GM18907 (cell line): ENCODE data around the gene ZNF182.
"Not testable (repeated sequence)": the region's sequence is repeated elsewhere in the genome, so short reads cannot be mapped to it uniquely, and the experiment has no call there.

ENCODE experiments used
- ATAC-seq: cut with Tn5 transposase; IDR thresholded peaks from one replicate; pipeline ENCODE4 v1.9.1; 2021; ENCODE audit warnings: mild to moderate bottlenecking, moderate library complexity; ENCODE audit not compliant: unreplicated experiment

ZNF182 gene

GRCh38 chrX:48002319-48002718 is 1.5 kb downstream of the ZNF182 start:
- ATAC-seq = no peak

DNA sequence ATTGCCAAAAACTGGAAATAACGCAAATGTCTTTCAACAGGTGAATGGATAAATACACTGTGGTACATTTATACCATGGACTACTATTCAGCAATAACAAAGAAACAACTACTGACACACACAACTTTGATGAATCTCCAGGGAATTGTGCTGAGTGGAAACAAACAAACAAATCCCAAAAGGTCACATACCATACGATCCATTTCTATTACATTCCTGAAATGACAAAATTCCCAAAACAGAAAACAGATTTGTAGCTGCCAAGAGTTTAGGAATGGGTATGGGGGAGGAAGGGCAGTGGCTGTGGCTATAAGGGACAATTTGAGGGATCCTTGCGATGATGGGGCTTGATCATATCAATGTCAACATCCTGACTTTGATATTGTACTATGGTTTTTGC is 2.5 kb downstream of the ZNF182 start:
- no peak for ATAC-seq

DNA sequence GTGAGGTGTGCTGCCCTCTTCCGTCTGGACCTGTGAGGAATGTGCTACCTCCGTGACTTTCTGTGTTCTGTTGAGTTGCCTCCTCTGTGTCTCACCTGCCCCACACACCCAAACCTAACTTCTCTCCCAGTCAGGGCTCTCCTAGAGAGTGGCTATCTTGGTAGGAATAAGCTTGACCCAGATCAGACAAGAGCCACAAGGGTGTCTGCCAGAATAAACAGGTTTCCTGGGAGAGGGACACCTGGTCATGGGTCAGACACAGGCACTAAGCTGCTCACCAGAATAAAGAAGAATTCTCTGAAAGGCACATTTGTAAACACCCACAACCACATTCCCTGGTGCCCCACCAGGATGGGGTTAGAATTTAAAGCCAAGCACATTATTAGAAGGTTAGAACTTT is 11.1 kb downstream of the ZNF182 start:
- ATAC-seq = no peak

GRCh38 chrX:47992095-47992380 is 11.8 kb downstream of the ZNF182 start:
- no peak for ATAC-seq

GRCh38 chrX:47991263-47992094 is 12.3 kb downstream of the ZNF182 start:
- no peak for ATAC-seq

DNA sequence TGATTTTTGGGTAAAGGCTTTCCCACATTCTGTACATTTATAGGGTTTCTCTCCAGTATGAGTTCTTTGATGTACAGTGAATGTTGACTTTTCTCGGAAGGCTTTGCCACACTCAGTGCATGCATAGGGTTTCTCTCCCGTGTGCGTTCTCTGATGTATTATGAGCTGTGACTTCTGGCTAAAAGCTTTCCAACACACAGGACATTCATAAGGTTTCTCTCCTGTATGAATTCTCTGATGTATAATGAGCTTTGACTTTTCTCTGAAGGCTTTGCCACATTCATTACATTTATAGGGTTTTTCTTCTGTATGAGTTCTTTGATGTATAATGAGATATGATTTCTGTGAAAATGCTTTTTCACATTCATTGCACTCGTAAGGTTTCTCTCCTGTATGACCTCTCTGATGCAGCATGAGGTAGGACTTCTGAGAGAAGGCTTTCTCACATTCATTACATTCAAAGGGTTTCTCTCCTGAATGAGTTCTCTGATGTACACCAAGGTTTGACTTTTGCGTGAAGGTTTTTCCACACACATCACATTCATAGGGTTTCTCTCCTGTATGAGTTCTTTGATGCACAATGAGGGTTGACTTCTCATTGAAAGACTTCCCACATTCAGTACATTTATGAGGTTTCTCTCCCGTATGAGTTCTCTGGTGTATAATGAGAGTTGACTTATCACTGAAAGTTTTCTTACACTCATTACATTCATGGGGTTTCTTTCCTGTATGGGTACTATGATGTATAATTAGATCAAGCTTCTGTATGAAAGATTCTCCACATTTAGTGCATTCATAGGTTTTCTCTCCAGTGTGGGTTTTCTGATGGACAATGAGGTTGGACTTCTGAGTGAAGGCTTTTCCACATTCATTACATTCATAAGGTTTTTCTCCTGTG is 27.3 kb downstream of the ZNF182 start:
- ATAC-seq = no peak

DNA sequence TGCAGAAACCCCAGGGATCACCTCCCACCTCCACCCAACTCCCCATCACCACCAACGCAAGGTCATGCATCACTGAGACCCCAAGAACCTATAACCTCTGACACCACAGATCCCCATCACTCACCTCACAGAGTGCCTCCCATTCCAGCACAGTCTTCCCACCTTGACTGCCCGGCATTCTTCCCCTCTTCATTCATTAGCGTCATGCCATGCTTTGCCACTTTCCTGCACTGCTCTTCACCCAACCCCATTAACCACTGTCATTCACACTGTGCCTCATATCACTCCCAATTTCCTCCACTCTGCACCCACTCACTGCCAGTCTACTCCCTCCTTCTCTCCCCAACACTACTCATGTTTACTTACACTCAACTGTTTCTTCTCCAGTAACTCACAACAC is 30.6 kb downstream of the ZNF182 start:
- no peak for ATAC-seq

DNA sequence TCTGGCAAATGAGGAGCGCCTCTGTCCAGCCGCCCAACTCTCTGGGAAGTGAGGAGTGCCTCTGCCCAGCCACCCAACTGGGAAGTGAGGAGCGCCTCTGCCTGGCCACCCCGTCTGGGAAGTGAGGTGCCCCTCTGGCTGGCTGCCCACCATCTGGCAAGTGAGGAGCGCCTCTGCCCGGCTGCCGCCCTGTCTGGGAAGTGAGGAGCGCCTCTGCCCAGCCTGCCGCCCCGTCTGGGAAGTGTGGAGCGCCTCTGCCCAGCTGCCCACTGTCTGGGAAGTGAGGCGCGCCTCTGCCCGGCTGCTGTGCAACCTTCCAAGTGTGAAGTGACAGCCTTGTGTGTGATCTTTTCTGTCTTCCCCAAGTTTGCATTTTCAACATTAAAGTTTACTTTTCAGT is 38.3 kb downstream of the ZNF182 start:
- ATAC-seq = not testable (repeated sequence)

- not testable (repeated sequence) for ATAC-seq
These were observed 42.0 kb downstream of the ZNF182 start for GRCh38 chrX:47961830-47962229.

DNA sequence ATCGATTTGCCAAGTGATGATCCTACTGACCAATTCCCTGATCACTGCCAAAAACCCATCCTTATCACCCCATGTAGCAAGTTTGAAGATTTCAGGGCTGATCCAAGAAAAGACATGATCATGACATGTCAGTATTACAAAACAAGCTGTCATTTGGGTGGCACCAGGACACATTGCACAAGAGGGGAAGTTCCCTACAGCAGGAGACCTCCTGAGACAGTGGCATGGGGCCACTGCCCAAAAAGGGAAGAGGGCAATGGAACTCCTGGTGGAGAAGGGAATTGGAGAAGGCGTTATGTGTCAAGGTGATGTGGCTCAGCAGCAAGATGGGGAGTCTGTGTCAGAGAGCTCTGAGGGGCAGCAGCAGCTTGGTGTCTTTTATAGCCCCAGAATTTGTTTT is 43.4 kb downstream of the ZNF182 start:
- no peak for ATAC-seq

DNA sequence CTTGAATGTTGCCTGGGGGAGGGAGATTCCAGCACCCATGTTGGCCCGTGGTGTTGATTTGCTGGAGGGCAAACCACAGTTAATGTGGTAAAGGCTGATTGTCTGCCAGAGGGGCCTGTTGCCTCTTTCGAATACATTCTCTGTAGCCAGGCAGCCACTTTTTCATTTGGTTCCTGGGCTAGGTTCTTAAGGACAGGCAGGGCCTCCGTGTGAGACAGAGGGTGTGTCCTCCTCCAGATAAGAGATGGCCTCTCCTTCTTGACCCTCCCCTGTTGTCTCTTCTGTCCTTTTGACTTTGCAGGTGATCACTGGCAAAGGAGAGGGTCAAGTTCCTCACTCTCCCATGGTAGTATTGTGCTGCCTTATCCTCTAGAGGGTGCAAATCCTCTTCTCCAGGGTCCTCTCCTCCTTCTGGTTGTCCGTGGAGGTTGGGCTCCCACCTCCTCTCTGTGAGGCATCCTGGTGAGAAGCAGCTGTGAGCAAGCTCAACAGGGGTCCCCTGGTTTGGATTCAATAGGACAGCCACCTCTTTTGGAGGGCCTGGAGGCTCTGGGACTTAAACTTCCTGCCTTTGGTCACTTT is 44.9 kb downstream of the ZNF182 start:
- no peak for ATAC-seq

DNA sequence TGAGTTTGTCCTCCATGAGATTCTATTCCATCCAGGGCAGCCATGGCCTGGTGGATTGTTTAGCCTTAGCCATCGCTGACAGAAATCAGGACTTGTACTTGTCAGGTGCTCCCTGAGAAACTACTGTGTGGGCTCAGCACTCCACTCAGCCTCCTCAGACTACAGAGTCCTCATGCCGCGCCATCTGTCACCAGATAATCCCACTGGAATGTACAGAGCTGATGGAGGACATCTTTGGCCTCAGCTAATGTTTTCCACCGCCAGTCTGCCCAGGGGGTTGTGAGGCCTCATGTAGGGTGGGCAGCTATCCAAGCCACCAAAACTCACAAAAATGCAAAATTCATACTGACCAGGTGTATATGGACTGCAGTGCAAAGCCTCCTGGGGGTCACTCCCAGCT is 45.6 kb downstream of the ZNF182 start:
- ATAC-seq = not testable (repeated sequence)

GRCh38 chrX:47956016-47956415 is 47.8 kb downstream of the ZNF182 start:
- no peak for ATAC-seq

DNA sequence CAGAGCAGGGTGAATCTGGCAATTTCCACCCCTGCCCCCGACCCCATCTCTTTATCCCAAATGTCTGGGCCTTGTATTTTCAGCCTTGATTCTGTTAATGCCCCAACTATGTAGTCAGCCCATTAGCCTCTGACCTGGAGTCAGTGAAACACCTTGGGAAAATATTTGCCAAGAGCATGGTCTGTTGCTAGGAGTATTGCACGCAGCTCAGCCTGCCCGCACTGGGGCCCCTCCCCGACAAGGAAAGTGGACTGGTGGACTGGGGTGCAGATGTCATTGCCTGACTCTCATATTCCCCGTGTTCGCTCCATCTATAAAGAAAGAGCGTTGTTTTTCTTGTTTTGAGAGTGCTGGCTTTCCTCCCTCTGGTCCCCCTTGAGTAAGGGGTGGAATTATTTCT is 48.5 kb downstream of the ZNF182 start:
- not testable (repeated sequence) for ATAC-seq

DNA sequence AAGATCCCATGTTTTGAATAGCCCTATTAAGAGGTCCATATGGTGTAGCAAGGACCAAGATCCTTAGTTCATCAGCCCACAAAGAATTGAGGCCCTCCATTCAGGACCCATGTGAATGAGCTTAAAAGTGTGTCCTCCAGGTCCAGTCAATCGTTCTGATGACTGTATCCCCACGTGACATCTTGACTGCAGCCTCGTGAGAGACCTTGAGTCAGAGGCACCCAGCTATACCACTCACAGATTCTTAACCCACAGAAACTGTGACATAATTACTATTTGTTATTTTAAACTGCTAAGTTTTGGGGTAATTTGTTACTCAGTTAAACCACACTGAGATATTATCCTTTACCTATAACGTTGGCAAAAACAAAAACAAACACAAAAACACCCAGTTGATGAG is 62.4 kb downstream of the ZNF182 start:
- no peak for ATAC-seq

DNA sequence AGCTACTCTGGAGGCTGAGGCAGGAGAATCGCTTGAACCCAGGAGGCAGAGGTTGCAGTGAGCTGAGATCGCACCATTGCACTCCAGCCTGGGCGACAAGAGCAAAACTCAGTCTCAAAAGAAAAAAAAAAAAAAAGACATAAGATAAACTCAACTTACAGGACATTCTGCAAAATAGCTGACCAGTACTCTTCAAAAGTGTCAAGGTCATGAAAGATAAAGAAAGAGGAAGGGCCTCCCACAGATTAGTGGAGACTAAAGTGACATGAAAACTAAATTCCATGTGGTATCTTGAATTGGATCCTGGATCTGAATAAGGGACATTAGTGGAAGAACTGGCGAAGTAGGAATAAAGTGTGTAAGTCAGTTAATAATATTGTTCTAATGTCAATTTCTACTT is 63.3 kb downstream of the ZNF182 start:
- no peak for ATAC-seq

- no peak for ATAC-seq
These were observed 66.9 kb downstream of the ZNF182 start for GRCh38 chrX:47936940-47937317.

- ATAC-seq = peak; percentile 65
These were observed 67.4 kb downstream of the ZNF182 start for GRCh38 chrX:47936224-47936939.

DNA sequence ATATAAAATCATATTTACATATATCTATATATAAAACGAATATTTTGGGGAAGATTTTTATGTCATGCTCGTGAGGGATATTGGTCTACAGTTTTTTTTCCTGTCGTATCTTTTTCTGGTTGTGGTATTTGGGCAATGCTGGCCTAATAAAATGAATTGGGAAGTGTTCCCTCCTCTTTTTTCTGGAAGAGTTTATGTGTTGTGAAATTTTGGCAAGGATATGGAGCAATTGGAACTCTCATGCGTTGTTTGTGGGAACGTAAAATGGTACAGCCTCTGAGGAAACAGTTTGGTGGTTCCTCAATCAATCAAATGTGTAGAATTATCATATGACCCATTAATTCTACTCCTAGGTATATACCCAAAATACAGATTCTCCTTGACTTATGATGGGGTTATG is 69.8 kb downstream of the ZNF182 start:
- no peak for ATAC-seq

DNA sequence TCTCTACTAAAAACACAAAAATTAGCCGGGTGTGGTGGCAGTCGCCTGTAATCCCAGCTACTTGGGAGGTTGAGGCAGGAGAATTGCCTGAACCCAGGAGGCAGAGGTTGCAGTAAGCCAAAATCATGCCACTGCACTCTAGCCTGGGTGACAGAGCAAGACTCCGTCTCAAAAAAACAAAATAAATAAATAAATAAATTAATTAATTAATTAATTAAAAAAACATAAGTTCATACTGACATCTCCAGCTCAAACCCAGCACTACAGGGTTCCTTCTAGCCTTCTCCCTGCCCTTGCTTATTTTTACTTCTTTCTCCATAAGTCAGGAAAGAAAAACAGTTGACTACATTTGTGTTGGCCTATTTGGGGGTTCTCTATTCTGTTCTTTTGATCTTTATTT is 71.8 kb downstream of the ZNF182 start:
- ATAC-seq = not testable (repeated sequence)

GRCh38 chrX:47927212-47927611 is 76.6 kb downstream of the ZNF182 start:
- no peak for ATAC-seq
